Naive thymus-derived CD8-positive, alpha-beta T cell (primary cell): ENCODE data around the gene ACE. TPM values are rescaled to one million over a fixed set of nuclear protein-coding genes. Genes with fewer than 3 reads are reported as not detected.

Experiments
- ATAC-seq, 2 donors: fragments of 150-1000 bp; cut with Tn5 transposase in 1 of 2; sonication (Bioruptor Pico), chemical (Tn5 transposase) in 1 of 2; 1 replicate in 1 of 2; 2 replicates in 1 of 2; pipeline ENCODE4 v1.10.0; 2021; ENCODE audit warnings: mild to moderate bottlenecking in 2 of 2, moderate library complexity in 2 of 2
- POLR2A ChIA-PET: fragments of 350-600 bp; sonication (Branson Sonifier 250); formaldehyde crosslinking; loops from one replicate; lab custom pipeline; 2021; ENCODE audit warnings: antibody characterized with exemption; lab: Charles Lee
- DNase-seq, 10 donors: peaks; one replicate each; pipeline versions ENCODE4 v3.0.0 to v3.0.0-alpha.2; 2020 to 2022
- H3K27ac Mint-ChIP-seq, 10 donors: one replicate each; pipeline ENCODE4 v1.8.0; 2020 to 2022; ENCODE audit warnings: mild to moderate bottlenecking in 10 of 10, mixed read lengths in 10 of 10, moderate library complexity in 4 of 10, inconsistent platforms in 1 of 10
- H3K27me3 Mint-ChIP-seq, 5 donors: one replicate each; pipeline ENCODE4 v1.8.0; 2021 to 2022; ENCODE audit warnings: mixed read lengths in 5 of 5
- H3K36me3 Mint-ChIP-seq, 3 donors: one replicate each; pipeline ENCODE4 v1.8.0; 2020 to 2022; ENCODE audit warnings: mixed read lengths in 3 of 3, mild to moderate bottlenecking in 2 of 3, inconsistent platforms in 1 of 3
- H3K4me1 Mint-ChIP-seq, 4 donors: one replicate each; pipeline ENCODE4 v1.8.0; 2021 to 2022; ENCODE audit warnings: mixed read lengths in 4 of 4
- H3K4me3 Mint-ChIP-seq, 10 donors: one replicate each; pipeline ENCODE4 v1.8.0; 2020 to 2022; ENCODE audit warnings: mild to moderate bottlenecking in 10 of 10, mixed read lengths in 10 of 10, moderate library complexity in 6 of 10, inconsistent platforms in 1 of 10
- H3K9me3 Mint-ChIP-seq, 9 donors: one replicate each; pipeline ENCODE4 v1.8.0; 2020 to 2022; ENCODE audit warnings: mixed read lengths in 9 of 9, mild to moderate bottlenecking in 3 of 9, inconsistent platforms in 1 of 9, moderate library complexity in 1 of 9
- polyA plus RNA-seq, 3 donors: library from polyadenylated mRNA; unstranded; fragments of 300-500 nt; fragmentation: Illumina TruSeq; gene quantifications; one replicate each; pipeline ENCODE4 v1.2.3, GENCODE V29; 2021
- total RNA-seq, 8 experiments: library from RNA in 2 of 8; stranded (reverse) in 2 of 8; gene quantifications; one replicate each; pipeline ENCODE4 v1.2.3 and lab custom pipeline; 2021 to 2026

The ACE gene
- total RNA-seq (1 to 10 TPM; 1.2 to 1.9 TPM), polyA plus RNA-seq (under 1 TPM in 1 of 3 donors, not detected in 2; 0.15 TPM), total RNA-seq (lab: John Stamatoyannopoulos, UW) (0 to 0.08 (median 0) reads per million in 6 experiments)

GRCh38 chr17:63476854-63477479 lies at the start of gene ACE:
Gene ACE, plus strand, starts transcription at chr17:63477061. Its CDS starts 34 bp downstream, at chr17:63477095.
- ATAC-seq (peak; percentile 68 to 70), DNase-seq (peak in 6 of 10 donors; percentile 10 to 31 (median 22))
- no peaks in the 10 kb centered on the region for H3K36me3 Mint-ChIP-seq
- peak within 1 kb of the TSS in 1 of 10 donors; percentile 29 for H3K27ac Mint-ChIP-seq
- POLR2A ChIA-PET, result no interaction called here
- H3K4me1 Mint-ChIP-seq, result peaks cover 6 to 18% (median 14%) of the 10 kb centered on the region in 4 donors
- H3K27me3 Mint-ChIP-seq, result peaks cover 5 to 52% (median 22%) of the 10 kb centered on the region in 5 donors
- peak within 1 kb of the TSS; percentile 52 to 84 (median 74) for H3K4me3 Mint-ChIP-seq
- no peaks in the 10 kb centered on the region for H3K9me3 Mint-ChIP-seq

DNA sequence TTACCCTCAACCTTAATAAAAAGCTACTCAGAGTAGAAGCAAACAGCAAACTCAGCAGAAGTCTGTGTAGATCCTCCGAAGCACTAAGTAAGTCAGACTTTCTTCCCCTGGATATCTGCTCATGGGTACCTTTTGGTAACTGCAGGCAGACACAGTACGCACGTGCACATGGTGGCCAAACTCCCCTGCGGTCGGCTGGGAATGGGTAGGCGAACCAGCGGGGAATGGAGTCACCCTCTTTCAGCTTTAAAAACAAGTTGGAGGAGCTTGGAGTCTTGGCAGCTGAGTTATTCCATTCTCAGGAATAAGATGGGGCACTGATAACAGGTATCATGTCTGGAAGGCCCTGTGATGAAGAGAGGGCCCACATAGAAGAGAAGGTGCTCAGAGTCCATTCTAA lies 47.1 kb upstream of the ACE start:
- DNase-seq (no peak), ATAC-seq (no peak)
- Mint-ChIP-seq H3K9me3 (no peaks in the 10 kb centered on the region), H3K27me3 (peaks cover 0 to 2% (median 0%) of the 10 kb centered on the region in 5 donors), H3K36me3 (no peaks in the 10 kb centered on the region), H3K27ac (peak overlapping the region in 1 of 10 donors; percentile 10), H3K4me3 (no peak overlapping the region), H3K4me1 (peaks cover 16 to 56% (median 48%) of the 10 kb centered on the region in 4 donors)
- POLR2A ChIA-PET, result interaction anchor here (1.0 to 2.6 kb wide), 3 partner anchors 10 to 17 kb away, joined by 3 to 6 read pairs (median 4); no protein-coding TSS in a partner anchor

GRCh38 chr17:63430223-63430622 lies 46.6 kb upstream of the ACE start:
- ATAC-seq, result no peak
- peak overlapping the region in 1 of 10 donors; percentile 19 for H3K27ac Mint-ChIP-seq
- no peaks in the 10 kb centered on the region for H3K9me3 Mint-ChIP-seq
- H3K27me3 Mint-ChIP-seq, result peaks cover 0 to 2% (median 0%) of the 10 kb centered on the region in 5 donors
- peaks cover 19 to 60% (median 51%) of the 10 kb centered on the region in 4 donors for H3K4me1 Mint-ChIP-seq
- H3K36me3 Mint-ChIP-seq, result no peaks in the 10 kb centered on the region
- H3K4me3 Mint-ChIP-seq, result no peak overlapping the region
- DNase-seq, result no peak
- POLR2A ChIA-PET, result interaction anchor here (1.2 to 2.6 kb wide), 2 partner anchors 10 to 17 kb away, joined by 4 to 6 read pairs; no protein-coding TSS in a partner anchor

- Mint-ChIP-seq H3K4me1 (peaks cover 16 to 54% (median 45%) of the 10 kb centered on the region in 4 donors), H3K36me3 (no peaks in the 10 kb centered on the region)
- no peak for ATAC-seq
Measured at GRCh38 chr17:63431618-63431938, 45.3 kb upstream of the ACE start.

GRCh38 chr17:63431939-63432804 lies 44.7 kb upstream of the ACE start:
- Mint-ChIP-seq H3K4me3 (no peak overlapping the region), H3K27ac (peak overlapping the region in 3 of 10 donors; percentile 44 to 71 (median 59)), H3K4me1 (peaks cover 14 to 48% (median 42%) of the 10 kb centered on the region in 4 donors), H3K36me3 (no peaks in the 10 kb centered on the region), H3K9me3 (no peaks in the 10 kb centered on the region), H3K27me3 (peaks cover 0 to 2% (median 0%) of the 10 kb centered on the region in 5 donors)
- DNase-seq (no peak), ATAC-seq (no peak)
- POLR2A ChIA-PET, result interaction anchor here (0.5 kb wide), 1 partner anchor 272 kb away, joined by 3 read pairs; no protein-coding TSS in a partner anchor

More at GRCh38 chr17:63431618-63431938, 45.3 kb upstream of the ACE start:
- POLR2A ChIA-PET, result interaction anchor here (0.5 kb wide), 1 partner anchor 273 kb away, joined by 3 read pairs; no protein-coding TSS in a partner anchor
- peak overlapping the region in 1 of 10 donors; percentile 71 for H3K27ac Mint-ChIP-seq
- DNase-seq, result no peak
- no peaks in the 10 kb centered on the region for H3K9me3 Mint-ChIP-seq
- H3K4me3 Mint-ChIP-seq, result no peak overlapping the region
- peaks cover 0 to 2% (median 0%) of the 10 kb centered on the region in 5 donors for H3K27me3 Mint-ChIP-seq

DNA sequence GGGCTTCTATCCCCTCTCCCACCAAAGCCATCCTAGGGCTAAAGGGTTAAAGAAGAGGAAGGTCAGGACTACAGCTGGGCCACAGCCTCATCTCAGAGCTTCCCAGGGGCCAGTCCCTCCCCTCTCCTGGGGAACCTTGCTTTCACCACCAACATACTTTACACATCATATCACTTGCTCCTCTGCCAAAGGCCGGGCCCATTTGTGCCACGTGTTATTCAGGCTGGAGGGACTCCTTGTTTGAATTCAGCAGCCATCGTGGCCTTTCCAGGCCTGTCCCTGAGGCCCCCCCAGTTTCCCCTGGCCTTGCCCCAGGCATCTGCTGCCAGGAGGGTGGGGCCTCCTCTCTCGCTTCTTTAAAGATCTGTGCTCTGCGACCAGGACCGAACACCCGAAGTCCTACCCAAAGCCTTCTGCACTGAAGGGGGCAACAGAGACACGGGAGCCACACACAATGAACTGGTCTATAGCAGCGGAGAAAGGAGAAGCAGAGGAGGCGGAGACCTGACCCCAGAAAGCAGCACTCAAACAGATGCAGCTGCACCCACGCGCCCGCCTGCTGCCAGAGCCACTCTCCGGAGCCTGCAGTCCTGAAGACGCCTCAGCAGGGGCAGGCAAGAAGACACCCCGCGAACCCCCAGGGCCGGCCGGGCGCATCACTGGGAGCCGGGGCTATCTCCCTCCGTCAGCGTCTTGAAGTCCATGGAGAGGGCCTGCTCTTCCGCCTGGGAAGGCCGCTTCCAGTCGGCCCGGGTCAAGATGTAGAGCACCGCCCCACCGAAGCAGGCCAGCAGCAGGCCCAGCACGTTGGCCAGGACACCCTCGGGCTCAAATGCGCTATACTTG lies 42.9 kb upstream of the ACE start:
- Mint-ChIP-seq H3K4me3 (peak overlapping the region in 3 of 10 donors; percentile 17 to 65 (median 19)), H3K27ac (peak overlapping the region in 3 of 10 donors; percentile 34 to 59 (median 47)), H3K27me3 (peaks cover 0 to 2% (median 0%) of the 10 kb centered on the region in 5 donors), H3K36me3 (no peaks in the 10 kb centered on the region), H3K4me1 (peaks cover 8 to 35% (median 28%) of the 10 kb centered on the region in 4 donors), H3K9me3 (no peaks in the 10 kb centered on the region)
- ATAC-seq (no peak), DNase-seq (no peak)
- POLR2A ChIA-PET, result interaction anchor here (1.1 to 1.6 kb wide), 3 partner anchors 8 to 261 kb away, joined by 3 to 6 read pairs (median 3); no protein-coding TSS in a partner anchor

- peaks cover 0 to 2% (median 0%) of the 10 kb centered on the region in 5 donors for H3K27me3 Mint-ChIP-seq
- H3K27ac Mint-ChIP-seq, result peak overlapping the region in 9 of 10 donors; percentile 14 to 87 (median 75)
- DNase-seq (peak in 9 of 10 donors; percentile 20 to 78 (median 45)), ATAC-seq (peak; percentile 91 to 98)
- H3K4me3 Mint-ChIP-seq, result peak overlapping the region in 9 of 10 donors; percentile 29 to 71 (median 54)
- H3K9me3 Mint-ChIP-seq, result no peaks in the 10 kb centered on the region
- H3K4me1 Mint-ChIP-seq, result peaks cover 13 to 41% (median 35%) of the 10 kb centered on the region in 4 donors
- POLR2A ChIA-PET, result interaction anchor here (0.5 to 1.6 kb wide), 6 partner anchors 9 to 710 kb away, joined by 3 to 6 read pairs (median 3); no protein-coding TSS in a partner anchor
- H3K36me3 Mint-ChIP-seq, result no peaks in the 10 kb centered on the region
Measured at GRCh38 chr17:63434951-63435571, 41.8 kb upstream of the ACE start.

GRCh38 chr17:63435681-63436522 lies 41.0 kb upstream of the ACE start:
- H3K36me3 Mint-ChIP-seq, result no peaks in the 10 kb centered on the region
- H3K27ac Mint-ChIP-seq, result peak overlapping the region in 4 of 10 donors; percentile 15 to 75 (median 36)
- no peaks in the 10 kb centered on the region for H3K9me3 Mint-ChIP-seq
- peaks cover 18 to 50% (median 43%) of the 10 kb centered on the region in 4 donors for H3K4me1 Mint-ChIP-seq
- ATAC-seq (no peak), DNase-seq (no peak)
- POLR2A ChIA-PET, result interaction anchor here (0.5 to 1.6 kb wide), 4 partner anchors 10 to 710 kb away, joined by 3 to 6 read pairs (median 3); no protein-coding TSS in a partner anchor
- H3K4me3 Mint-ChIP-seq, result peak overlapping the region in 1 of 10 donors; percentile 27
- H3K27me3 Mint-ChIP-seq, result peaks cover 0 to 2% (median 0%) of the 10 kb centered on the region in 5 donors

DNA sequence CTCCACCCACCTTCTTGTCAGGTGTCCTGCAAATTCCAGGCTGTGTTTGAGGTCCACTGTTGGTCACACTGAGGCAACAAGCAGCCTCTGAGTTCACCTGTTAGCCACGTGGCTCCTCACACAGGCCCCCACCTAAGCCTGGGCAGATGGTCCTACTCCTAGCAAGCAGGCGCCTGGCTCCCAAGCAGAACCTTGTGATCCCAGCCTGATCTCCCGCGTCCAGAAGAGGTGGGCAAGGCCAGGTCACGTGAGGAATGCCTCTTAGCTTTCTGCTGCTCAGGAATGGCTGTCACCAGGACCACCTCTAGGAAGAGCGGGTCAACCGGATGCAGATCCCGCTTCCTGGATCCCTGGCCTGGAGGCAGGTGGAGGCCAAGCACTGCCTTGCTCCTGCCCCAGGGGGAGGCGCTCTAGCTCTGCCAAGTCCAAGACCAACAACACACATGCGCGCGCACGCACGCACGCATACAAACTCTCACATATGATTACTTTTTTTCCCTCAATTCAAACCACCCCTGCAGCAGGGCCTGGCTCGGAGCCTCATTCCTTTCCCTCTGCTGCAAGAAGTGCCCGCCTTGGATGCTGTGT lies 40.2 kb upstream of the ACE start:
- Mint-ChIP-seq H3K27ac (peak overlapping the region in 3 of 10 donors; percentile 31 to 66 (median 49)), H3K4me1 (peaks cover 20 to 52% (median 45%) of the 10 kb centered on the region in 4 donors)
- POLR2A ChIA-PET, result interaction anchor here (0.5 to 0.9 kb wide), 2 partner anchors 10 to 175 kb away, joined by 3 to 4 read pairs; no protein-coding TSS in a partner anchor

More for the DNA sequence above, 40.2 kb upstream of the ACE start:
- no peak overlapping the region for H3K4me3 Mint-ChIP-seq
- no peaks in the 10 kb centered on the region for H3K9me3 Mint-ChIP-seq
- no peak for DNase-seq
- peaks cover 0 to 2% (median 0%) of the 10 kb centered on the region in 5 donors for H3K27me3 Mint-ChIP-seq
- no peaks in the 10 kb centered on the region for H3K36me3 Mint-ChIP-seq
- no peak for ATAC-seq
